ENCODE results near the gene TAF1.

DNA sequence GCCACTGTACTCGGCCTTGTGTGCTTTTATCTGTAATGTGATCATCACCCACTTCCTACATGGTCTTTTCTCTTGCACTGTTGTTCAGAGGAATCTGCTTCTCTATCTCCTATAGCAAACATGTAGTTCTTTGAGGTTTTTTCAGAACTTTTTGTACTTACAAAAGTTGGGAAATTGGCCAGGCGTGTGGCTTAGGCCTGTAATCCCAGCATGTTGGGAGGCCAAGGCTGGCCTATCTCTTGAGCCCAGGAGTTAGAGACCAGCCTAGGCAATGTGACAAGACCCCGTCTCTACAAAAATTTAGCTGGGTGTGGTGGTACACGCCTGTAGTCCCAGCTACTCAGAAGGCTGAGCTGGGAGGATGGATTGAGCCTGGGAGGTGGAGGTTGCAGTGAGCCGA is 30.4 kb downstream of the TAF1 start:
- TF ChIP-seq CTCF (conservative IDR thresholded peaks at IDR 0.05 in 1 of 2, IDR thresholded peaks at IDR 0.05 in 1 of 2; ENCODE audit: extremely low read depth in 1 of 2, insufficient read depth in 1 of 2, low read depth in 1 of 2, low read length in 2 of 2), result no peak
- no peak for TF ChIP-seq EZH2 (IDR thresholded peaks at IDR 0.05; ENCODE audit: borderline replicate concordance, low read length)
